ENCODE data around the gene ALPP.
"Not testable (repeated sequence)": the region's sequence is repeated elsewhere in the genome, so short reads cannot be mapped to it uniquely, and the experiment has no call there.

The ALPP gene

DNA sequence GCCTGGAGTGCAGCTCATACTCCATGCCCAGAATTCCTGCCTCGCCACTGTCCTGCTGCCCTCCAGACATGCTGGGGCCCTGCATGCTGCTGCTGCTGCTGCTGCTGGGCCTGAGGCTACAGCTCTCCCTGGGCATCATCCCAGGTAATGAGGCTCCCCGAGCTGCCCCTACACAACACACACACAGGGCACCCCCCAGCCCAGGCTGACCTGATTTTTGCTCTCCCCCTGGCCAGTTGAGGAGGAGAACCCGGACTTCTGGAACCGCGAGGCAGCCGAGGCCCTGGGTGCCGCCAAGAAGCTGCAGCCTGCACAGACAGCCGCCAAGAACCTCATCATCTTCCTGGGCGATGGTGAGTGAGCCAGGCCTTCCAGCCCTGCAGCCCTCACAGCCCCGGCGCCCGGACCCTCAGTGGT, at the start of gene ALPP:
TSS of gene ALPP (plus strand) at position 17 of the 417 bp plus-strand sequence. CDS start at position 69, 52 bp downstream.
- not testable (repeated sequence) for DNase-seq

GRCh38 chr2:232329716-232330067, 48.9 kb upstream of the ALPP start:
- DNase-seq, result no peak

DNA sequence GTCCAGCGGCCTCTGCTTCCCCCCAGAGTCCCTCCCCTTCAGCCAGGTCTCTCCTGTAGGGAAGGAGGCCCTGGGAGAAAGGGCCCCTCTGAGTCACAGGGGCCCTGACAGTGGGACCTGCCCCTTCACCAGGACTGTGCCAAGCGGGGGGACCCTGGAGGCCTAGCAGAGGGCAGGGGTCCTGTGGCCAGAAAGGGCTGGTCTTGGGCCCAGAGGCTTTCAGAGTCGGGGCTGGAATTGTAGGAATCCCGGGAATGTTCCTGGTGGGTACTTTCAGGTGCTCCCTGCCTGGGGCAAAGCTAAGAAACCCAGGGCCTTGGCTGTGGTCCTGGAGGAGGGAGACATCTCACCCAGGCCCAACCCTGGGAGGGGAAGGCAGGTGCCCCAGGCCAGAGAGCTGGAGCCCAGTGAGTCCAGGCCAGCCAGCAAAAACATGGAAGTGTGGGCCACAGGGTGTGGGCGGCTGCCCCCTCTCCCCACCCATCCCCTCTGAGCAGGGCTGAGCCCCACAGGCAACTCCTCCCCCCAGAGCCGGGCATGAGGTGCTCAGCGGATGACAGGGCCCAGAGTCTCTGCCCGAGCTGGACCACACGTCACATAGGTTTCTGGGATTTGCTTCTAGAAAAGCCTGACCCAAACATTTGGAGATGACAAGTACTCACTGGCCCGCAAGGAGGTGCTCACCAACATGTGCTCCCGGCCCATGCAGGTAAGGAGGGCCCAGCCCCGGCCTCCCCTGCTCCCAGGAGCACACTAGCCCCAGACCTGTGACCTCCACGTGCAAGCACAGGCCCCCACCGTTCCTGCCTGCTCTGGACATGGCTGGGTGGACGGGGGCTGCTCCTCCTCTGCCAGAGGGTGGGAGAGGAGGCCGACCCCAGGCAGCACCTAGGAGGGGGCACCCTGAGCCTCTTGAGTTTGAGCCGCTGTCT, 48.2 kb upstream of the ALPP start:
- no peak for DNase-seq

DNA sequence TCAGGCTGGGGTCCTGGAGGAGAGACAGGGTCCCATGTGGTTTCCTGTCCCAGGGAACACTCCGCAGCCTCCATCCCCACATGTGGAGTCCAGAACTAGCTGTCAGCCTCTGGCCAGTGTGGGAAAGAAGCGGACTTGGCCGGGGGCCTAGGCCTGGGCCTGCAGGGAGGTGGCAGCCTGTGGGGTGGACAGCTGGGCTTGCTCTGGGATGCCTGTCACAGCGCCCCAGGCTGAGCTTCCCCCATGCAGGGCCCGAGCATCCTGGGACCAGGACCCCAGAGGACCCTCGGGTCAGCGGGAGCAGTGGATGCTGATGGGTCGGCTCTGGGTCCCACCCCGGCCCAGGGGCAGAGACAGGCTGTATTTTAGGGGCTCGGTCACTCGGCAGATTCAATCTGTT, 47.5 kb upstream of the ALPP start:
- not testable (repeated sequence) for DNase-seq

DNA sequence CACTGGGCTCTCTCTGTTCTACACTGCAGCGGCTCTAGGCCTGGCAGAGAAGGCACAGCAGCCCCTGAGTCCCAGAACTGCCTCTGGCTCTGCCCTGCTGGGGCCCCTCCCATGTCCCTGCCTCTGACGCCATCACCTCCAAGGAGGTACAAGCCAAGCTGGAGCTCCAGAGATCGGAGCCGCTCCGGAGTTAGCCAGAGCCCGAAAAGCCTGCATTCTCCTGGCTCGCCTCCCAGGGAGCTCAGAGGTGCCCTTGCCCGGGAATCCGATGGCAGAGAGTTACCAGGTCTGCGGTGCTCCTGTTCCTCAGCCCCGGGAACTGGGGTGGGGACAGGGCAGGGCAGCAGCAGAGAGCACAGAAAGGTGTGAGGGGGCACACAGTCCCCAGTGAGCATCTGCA, 46.9 kb upstream of the ALPP start:
- DNase-seq, result not testable (repeated sequence)

DNA sequence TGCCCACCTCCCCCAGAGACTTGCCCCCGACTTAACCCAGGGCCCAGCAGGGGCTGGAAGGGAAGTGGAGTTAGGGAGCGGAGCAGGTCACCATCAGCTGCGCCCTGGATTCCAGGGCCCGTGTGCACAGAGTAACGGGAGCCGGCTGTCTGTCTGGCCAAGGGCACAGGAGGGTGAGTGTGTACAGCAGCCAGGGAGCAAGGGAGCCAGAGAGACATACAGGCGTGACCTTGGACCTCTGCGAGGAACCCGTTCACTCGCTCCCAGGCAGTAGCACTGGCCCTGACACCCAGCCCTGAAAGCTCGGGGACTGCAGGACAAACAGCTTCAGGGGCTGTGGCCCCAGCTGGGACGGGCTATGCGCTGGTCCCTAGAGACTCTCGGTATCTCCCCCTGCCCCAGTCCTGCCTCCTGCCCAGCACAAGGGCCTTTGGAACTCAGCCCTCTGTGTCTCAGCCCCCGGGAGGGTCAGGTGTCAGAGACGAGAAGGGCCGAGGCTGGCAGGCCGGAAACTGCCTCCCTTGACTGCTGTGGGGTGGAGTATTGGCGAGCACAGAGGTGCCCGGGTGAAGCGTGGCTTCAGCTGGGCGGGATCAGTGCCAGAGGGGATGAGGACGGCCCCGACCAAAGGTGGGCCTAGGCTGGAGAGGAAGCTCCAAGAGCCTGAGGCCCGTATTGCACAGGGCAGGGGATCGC, 46.2 kb upstream of the ALPP start:
- DNase-seq, result not testable (repeated sequence)

DNA sequence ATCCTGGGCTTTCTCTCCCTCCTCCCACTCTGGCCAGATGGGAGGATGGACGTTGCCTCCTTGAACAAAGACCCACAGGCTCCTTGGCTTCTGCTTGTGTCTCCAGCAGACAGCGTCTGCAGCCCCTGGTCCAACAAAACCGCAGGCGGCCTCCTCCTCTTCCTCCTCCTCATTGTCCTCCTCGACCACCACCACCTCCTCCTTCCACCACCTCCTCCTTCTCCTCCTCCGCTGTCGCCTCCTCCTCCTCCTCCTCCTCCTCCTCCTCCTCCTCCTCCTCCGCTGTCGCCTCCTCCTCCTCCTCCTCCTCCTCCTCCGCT, 45.7 kb upstream of the ALPP start:
- no peak for DNase-seq

- DNase-seq, result no peak
Observed at GRCh38 chr2:232333361-232334135, 45.0 kb upstream of the ALPP start.

DNA sequence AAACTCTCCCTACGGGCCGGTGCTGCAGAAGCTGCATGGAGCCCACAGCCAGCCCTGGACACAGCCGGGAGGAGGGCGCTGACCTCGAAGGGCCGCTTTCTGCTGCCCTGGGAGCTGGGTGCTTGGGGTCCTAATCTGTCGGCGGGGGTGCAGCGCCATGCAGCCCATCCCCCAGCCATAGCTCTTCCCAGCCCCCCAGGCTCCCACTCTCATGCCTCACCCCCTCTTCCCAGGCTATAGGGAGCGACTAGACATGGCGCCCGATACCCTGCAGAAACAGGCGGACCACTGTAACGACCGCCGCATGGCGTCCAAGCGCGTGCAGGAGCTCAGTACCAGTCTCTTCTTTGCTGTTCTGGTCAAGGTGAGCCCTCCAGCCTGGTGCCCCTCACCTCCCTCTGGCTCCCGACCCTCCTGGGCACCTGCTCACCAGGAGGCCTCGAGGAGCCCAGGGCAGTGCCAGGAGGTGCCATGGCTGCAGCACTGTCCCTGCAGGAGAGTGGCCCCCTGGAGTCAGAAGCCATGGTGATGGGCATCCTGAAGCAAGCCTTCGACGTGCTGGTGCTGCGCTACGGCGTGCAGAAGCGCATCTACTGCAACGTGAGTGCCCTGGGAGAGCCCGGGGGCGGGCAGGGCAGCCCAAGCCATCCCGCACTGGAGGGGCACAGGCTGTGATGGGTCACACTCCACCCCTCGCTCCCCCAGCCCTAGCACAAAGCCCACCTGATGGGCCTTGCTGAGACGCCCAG, 44.2 kb upstream of the ALPP start:
- DNase-seq, result not testable (repeated sequence)

GRCh38 chr2:232334885-232335205, 43.7 kb upstream of the ALPP start:
- DNase-seq, result not testable (repeated sequence)

GRCh38 chr2:232335206-232335858, 43.2 kb upstream of the ALPP start:
- not testable (repeated sequence) for DNase-seq

DNA sequence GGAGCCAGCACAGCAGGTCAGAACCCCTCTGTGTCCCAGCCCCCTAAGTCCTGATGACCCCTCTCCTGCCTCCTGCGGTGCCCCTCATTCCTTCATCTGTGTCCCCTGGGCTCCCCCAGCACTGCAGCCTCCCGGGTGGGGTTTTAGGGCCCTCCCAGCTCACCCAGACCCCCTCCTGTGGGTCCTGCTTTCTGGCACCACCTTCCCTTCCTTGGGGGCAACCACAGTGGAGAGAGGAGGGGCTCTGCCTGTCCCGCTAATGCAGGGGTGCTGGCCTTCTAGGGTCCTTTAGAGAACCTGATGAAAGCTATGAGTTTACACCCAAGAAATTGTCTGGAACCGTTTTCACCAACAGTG, 42.7 kb upstream of the ALPP start:
- DNase-seq, result no peak

DNA sequence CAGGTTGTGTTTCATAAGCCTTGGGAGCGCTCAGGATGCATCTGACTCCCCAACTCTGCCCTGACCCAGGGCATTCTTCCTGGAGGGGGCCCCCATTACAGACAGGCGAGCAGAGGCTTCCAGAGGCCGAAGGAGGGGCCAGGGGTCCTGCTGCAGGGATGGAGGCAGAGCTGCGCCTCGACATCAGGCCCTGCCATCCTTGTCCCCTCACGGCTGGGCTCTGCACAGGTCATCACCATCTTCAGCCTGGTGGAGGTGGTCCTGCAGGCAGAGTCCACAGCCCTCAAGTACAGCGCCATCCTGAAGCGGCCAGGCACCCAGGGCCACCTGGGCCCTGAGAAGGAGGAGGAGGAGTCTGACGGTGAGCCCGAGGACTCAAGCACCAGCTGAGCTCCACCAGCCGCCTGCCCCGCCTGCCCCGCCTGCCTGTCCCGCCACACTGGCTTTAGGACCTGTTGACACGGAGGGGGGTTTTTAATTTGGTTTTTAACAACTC, 42.3 kb upstream of the ALPP start:
- DNase-seq, result no peak

DNA sequence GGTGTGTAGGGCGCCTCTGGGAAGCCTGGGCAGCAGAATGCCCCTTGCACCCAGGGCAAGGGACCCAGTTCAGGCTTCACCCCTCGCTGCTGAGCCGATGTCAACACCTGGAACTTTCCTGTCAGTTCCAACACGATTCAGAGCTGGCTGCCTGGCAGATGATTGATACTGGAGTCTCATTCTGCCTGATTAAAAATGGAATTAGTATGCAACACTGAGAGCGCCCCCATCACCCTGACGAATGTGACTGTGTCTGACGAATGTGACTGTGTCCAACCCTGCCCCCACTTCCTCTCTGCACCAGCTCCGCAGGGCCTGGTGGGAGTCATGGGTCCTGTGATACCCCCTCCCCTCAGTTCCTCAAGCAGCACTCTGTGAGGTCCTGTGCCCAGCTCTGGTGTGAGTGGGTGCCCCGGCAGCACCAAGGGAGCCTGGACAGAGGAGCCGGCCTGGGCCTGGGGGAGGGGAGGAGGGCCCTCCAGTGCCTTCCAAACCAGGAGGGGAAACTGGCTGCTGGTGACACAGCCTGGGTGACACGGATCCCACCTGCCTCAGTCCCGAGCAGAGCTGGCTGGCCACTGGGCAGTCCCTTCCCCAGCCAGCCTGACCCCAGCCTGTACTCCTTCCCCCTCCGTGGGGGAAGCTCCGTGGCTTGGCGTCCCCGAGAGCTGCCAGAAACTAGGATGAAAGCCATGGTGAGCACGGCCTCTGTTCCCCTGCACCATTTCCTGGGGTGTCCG, 41.4 kb upstream of the ALPP start:
- no peak for DNase-seq

DNA sequence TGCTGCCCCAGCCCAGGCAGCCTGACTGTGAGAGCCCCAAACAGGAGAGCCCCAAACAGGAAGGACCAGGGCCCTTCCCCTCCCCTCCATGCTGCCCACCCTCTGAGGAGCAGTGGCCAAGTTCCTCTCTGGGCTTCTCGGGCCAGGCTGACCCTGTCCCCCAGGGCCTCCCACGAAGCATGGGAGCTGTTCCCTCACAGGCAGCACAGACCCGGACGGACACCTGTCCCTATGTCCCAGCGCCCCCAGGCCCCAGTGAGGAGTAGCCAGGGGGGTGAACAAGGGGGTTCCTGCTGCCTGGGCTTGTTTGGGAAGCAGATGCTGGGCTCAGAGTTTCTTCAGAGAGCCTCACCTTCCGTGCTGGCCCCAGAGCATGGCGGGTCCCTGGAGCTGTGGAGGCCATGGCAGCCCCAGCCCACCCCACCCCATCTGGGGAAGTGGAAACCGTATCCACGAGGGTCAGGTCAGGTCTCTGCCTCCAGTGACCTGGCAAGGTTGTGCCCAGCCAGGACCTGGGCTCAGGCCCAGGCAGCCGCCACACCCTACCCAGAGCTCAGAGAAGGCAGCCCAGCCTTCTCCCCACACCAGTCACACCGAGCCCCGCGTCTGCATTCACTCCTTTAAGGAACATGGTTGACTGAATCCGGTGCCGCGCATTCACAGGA, 40.3 kb upstream of the ALPP start:
- not testable (repeated sequence) for DNase-seq

DNA sequence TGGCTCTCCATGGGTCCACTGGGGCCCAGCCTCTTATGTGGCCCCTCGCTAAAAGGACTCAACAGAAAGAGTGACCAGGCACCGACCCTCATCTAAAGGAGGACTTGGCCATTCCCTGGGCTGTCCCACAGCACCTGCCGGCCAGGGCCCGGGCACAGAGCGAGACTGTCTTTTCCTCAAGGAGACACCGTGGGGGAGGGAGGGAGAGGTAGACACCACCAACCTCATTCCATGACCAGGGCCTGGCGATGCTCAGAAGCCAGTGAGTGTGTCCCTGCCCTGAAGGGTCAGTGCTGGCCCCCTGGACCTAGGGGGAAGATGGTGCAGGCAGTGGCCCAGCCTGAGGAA, 39.8 kb upstream of the ALPP start:
- DNase-seq, result no peak

DNA sequence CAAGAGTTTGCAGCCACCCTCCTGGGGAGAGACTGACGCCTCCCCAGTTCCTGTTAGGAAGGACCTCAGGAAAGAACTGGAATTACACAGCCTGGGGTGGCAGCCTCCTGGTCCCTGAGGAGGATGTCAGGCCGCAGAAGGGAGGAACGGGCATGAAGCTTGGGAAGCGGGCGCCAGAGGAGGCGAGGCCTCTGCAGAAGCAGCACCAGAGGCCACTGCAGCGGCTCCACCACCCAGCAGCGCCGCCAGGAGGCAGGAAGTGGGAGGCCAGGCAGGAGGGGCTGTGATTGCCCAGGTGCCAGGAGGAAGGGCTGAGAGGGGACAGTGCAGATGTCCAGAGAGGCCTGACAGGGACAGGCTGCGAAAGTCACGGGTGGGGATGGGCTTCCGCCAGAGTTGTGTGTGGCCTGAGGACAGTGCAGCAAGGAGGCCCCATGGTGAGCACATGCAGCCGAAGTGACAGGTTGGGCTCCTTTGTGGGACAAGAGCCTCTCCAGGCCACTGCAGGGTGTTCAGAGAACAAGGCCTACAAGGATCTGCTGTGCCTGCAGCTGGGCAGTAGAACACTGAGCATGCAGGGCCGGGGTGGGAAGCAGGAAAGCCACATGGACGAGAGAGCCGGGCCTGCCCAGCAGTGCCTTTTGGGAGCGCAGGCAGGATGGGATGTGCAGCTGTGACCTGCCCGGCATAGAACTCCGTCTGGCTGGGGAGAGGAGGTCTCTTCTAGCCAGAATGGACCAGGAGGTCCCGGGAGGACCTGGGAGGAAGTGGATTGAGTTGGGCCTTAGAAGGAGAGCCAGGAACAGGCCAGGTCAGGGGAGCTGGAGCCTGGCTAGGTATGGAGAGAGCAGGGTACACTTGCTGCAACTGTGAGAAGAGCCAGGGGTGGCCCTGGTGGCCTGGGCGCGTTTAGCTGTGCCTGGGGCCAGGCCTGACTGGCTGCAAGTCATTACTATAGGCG, 39.1 kb upstream of the ALPP start:
- DNase-seq, result no peak

DNA sequence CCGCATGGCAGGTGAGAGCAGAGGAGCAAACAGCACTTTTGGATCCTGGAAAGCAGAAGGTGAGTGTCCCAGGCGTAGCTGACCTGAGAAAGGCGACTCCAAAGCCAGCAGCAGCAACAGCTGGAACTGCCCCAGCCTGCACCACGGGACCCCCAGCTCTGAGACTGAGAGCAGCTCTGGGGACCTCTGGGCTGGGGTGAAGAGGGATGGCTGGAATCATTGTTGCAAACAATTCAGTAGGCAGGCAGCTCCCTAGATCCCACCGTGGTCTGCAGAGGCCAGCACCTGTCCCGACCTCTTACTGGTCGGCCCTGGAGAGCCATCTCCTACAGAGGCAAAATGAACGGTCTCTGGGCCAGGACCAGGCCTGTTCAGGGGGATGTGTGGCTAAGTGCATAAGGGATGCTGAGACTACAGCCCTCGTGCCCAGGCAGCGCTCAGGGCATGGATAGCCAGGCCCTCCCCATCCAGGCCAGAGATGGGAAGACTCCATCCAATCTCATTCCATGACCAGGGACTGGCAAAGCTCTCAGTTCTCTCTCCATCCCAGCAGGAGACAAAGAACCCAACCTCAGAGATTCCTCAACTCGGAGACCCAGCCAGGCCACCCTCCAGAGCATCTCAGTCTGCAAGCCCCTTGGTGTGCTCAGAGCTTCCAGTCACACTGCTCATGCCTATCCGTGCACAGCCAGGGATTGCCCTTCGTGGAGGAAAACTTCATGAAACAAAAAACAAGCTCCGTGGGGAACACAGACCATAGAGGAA, 38.2 kb upstream of the ALPP start:
- no peak for DNase-seq
